Endothelial cell of umbilical vein (primary cell): ENCODE data around the gene P4HB.
A peak's percentile ranks its signal among the peaks of the same experiment; 100 is the strongest.

Experiments used
- CTCF ChIP-seq, 2 donors: IDR thresholded peaks; 1 replicate in 1 of 2; 2 replicates in 1 of 2; pipeline ENCODE4 v1.5.1; 2011; ENCODE audit warnings: low read length in 2 of 2, mild to moderate bottlenecking in 2 of 2, moderate library complexity in 2 of 2, control low read depth in 1 of 2, inconsistent platforms in 1 of 2, low read depth in 1 of 2; ENCODE audit not compliant: insufficient read depth in 1 of 2; ENCODE audit errors: extremely low read depth in 1 of 2
- MAX ChIP-seq: IDR thresholded peaks from 2 replicates; pipeline ENCODE4 v1.6.1; 2011; ENCODE audit not compliant: insufficient read depth, insufficient read length
- POLR2A ChIP-seq: IDR thresholded peaks from 2 replicates; pipeline ENCODE4 v1.6.1; 2012; ENCODE audit warnings: low read depth, mild to moderate bottlenecking, control low read depth, low read length

- TF ChIP-seq POLR2A (peak; percentile 3), CTCF (IDR thresholded peaks at IDR 0.05; ENCODE audit: extremely low read depth in 1 of 2, insufficient read depth in 1 of 2, low read depth in 1 of 2, low read length in 2 of 2) (no peak), MAX (no peak)
These were observed 7.8 kb upstream of the P4HB start for GRCh38 chr17:81867991-81868673.
